IMR-90 (cell line): ENCODE results near the gene LGALS4. TPM values are rescaled to one million over a fixed set of nuclear protein-coding genes. Genes with fewer than 3 reads are reported as not detected.

Experiments used
- ATAC-seq: fragments of 200-7000 bp; cut with Tn5 transposase; 2 replicates; pipeline ENCODE4 v1.9.1; 2020; ENCODE audit warnings: low read depth, mild to moderate bottlenecking, moderate library complexity
- BruUV-seq: library from RNA; stranded (reverse); fragments of 400-500 nt; replicated peaks from 2 replicates; lab custom pipeline; 2021; lab: Mats Ljungman, UMichigan
- CTCF ChIA-PET: fragments of 300-600 bp; formaldehyde crosslinking; extraction: SDS; loops from one replicate; lab custom pipeline; 2021; ENCODE audit warnings: antibody characterized with exemption; lab: Yijun Ruan, JAX
- POLR2A ChIA-PET: fragments of 300-600 bp; sonication (Branson Sonifier 250); formaldehyde crosslinking; loops from one replicate; lab custom pipeline; 2022; ENCODE audit warnings: antibody characterized with exemption; ENCODE audit not compliant: unreplicated experiment; lab: Charles Lee
- DNase-seq: peaks from one replicate; pipeline ENCODE4 v3.0.0; 2013
- H2AFZ ChIP-seq: replicated peaks from 2 replicates; pipeline ENCODE3; 2013; ENCODE audit warnings: low read length, mild to moderate bottlenecking; ENCODE audit not compliant: poor library complexity
- H2AK5ac ChIP-seq: 2 replicates; pipeline ENCODE4 v1.6.1; 2013; ENCODE audit warnings: low read depth, low read length, inconsistent platforms
- H2AK9ac ChIP-seq: replicated peaks from 2 replicates; pipeline ENCODE3; 2013; ENCODE audit warnings: mild to moderate bottlenecking, low read depth, low read length, moderate library complexity; ENCODE audit not compliant: poor library complexity
- H2BK120ac ChIP-seq: 2 replicates; pipeline ENCODE4 v1.6.1; 2013; ENCODE audit warnings: low read depth, low read length, inconsistent platforms
- H2BK15ac ChIP-seq: 3 replicates; pipeline ENCODE4 v1.6.1; 2013; ENCODE audit warnings: low read depth, low read length, inconsistent platforms
- H2BK20ac ChIP-seq: 2 replicates; pipeline ENCODE4 v1.6.1; 2013; ENCODE audit warnings: low read depth, mild to moderate bottlenecking, inconsistent platforms, low read length, moderate library complexity
- H2BK5ac ChIP-seq: 2 replicates; pipeline ENCODE4 v1.6.1; 2013; ENCODE audit warnings: mild to moderate bottlenecking, low read depth, low read length, inconsistent platforms; ENCODE audit not compliant: poor library complexity, severe bottlenecking
- H3K14ac ChIP-seq: replicated peaks from 2 replicates; pipeline ENCODE4 v1.6.1; 2013; ENCODE audit warnings: low read depth, low read length, inconsistent platforms
- H3K18ac ChIP-seq: 2 replicates; pipeline ENCODE4 v1.6.1; 2013; ENCODE audit warnings: low read depth, low read length, control low read depth
- H3K23ac ChIP-seq: 2 replicates; pipeline ENCODE4 v1.6.1; 2013; ENCODE audit warnings: low read depth, low read length, inconsistent platforms
- H3K27ac ChIP-seq: 2 replicates; pipeline ENCODE4 v1.5.1; 2013; ENCODE audit warnings: mild to moderate bottlenecking, control low read depth, low read length; ENCODE audit not compliant: insufficient read depth
- H3K27me3 ChIP-seq: 2 replicates; pipeline ENCODE4 v1.6.1; 2013; ENCODE audit warnings: low read length; ENCODE audit not compliant: control insufficient read depth, insufficient read depth
- H3K36me3 ChIP-seq: 2 replicates; pipeline ENCODE4 v1.6.1; 2013; ENCODE audit warnings: low read length, mixed read lengths; ENCODE audit not compliant: control insufficient read depth, insufficient read depth
- H3K4ac ChIP-seq: 2 replicates; pipeline ENCODE4 v1.6.1; 2013; ENCODE audit warnings: low read depth, low read length, inconsistent platforms
- H3K4me1 ChIP-seq: 2 replicates; pipeline ENCODE4 v1.6.1; 2013; ENCODE audit warnings: low read length, mixed read lengths; ENCODE audit not compliant: control insufficient read depth, insufficient read depth
- H3K4me2 ChIP-seq: 2 replicates; pipeline ENCODE4 v1.6.1; 2013; ENCODE audit warnings: low read depth, mild to moderate bottlenecking, control low read depth, low read length, moderate library complexity
- H3K4me3 ChIP-seq: 2 replicates; pipeline ENCODE4 v1.5.1; 2013; ENCODE audit warnings: low read depth, mild to moderate bottlenecking, control low read depth, low read length, moderate library complexity; ENCODE audit not compliant: insufficient read depth
- H3K56ac ChIP-seq: 2 replicates; pipeline ENCODE4 v1.6.1; 2013; ENCODE audit warnings: low read length, inconsistent platforms; ENCODE audit not compliant: insufficient read depth; ENCODE audit errors: extremely low read depth
- H3K79me1 ChIP-seq, 2 experiments: 2 replicates each; pipeline ENCODE4 v1.6.1; 2013; ENCODE audit warnings: low read length in 2 of 2, inconsistent platforms in 1 of 2, low read depth in 1 of 2
- H3K9ac ChIP-seq: 2 replicates; pipeline ENCODE4 v1.6.1; 2013; ENCODE audit warnings: low read depth, low read length, control low read depth
- H3K9me1 ChIP-seq: 2 replicates; pipeline ENCODE4 v1.6.1; 2013; ENCODE audit warnings: low read length, inconsistent platforms; ENCODE audit not compliant: insufficient read depth
- H3K9me3 ChIP-seq: 2 replicates; pipeline ENCODE4 v1.6.1; 2013; ENCODE audit warnings: low read length; ENCODE audit not compliant: control insufficient read depth, insufficient read depth
- H4K20me1 ChIP-seq: 2 replicates; pipeline ENCODE4 v1.6.1; 2013; ENCODE audit warnings: low read length, inconsistent platforms; ENCODE audit not compliant: insufficient read depth
- H4K5ac ChIP-seq: 2 replicates; pipeline ENCODE4 v1.6.1; 2013; ENCODE audit warnings: mild to moderate bottlenecking, low read depth, low read length, control low read depth
- H4K8ac ChIP-seq, 2 experiments: 2 replicates each; pipeline ENCODE4 v1.6.1; 2013; ENCODE audit warnings: low read depth in 2 of 2, low read length in 2 of 2, control low read depth in 1 of 2, inconsistent platforms in 1 of 2
- H4K91ac ChIP-seq: 2 replicates; pipeline ENCODE4 v1.6.1; 2013; ENCODE audit warnings: low read depth, low read length, inconsistent platforms; ENCODE audit not compliant: insufficient read depth
- BHLHE40 ChIP-seq: fragments of 150-350 bp; IDR thresholded peaks from 2 replicates; pipeline ENCODE4 v1.6.1; 2016; ENCODE audit warnings: mild to moderate bottlenecking, low read depth, low read length
- CEBPB ChIP-seq: IDR thresholded peaks from 2 replicates; pipeline ENCODE4 v1.6.1; 2012; ENCODE audit warnings: low read depth, low read length, improper control_type of control experiment
- CHD1 ChIP-seq: IDR thresholded peaks from 2 replicates; pipeline ENCODE4 v1.6.1; 2012; ENCODE audit warnings: low read depth, low read length, improper control_type of control experiment
- FOS ChIP-seq: fragments of 150-350 bp; IDR thresholded peaks from 2 replicates; pipeline ENCODE4 v1.6.1; 2016; ENCODE audit warnings: low read depth, low read length
- MAFK ChIP-seq: IDR thresholded peaks from 2 replicates; pipeline ENCODE4 v1.6.1; 2012; ENCODE audit warnings: low read depth, low read length, improper control_type of control experiment
- MAZ ChIP-seq: IDR thresholded peaks from 2 replicates; pipeline ENCODE4 v1.6.1; 2012; ENCODE audit warnings: low read depth, mild to moderate bottlenecking, low read length, improper control_type of control experiment, moderate library complexity, borderline replicate concordance
- MXI1 ChIP-seq: IDR thresholded peaks from 2 replicates; pipeline ENCODE4 v1.6.1; 2012; ENCODE audit warnings: low read depth, mild to moderate bottlenecking, low read length, moderate library complexity, borderline replicate concordance
- NFE2L2 ChIP-seq: fragments of 150-350 bp; IDR thresholded peaks from 2 replicates; pipeline ENCODE4 v1.6.1; 2016; ENCODE audit warnings: low read depth, mild to moderate bottlenecking, low read length
- POLR2A ChIP-seq: IDR thresholded peaks from 2 replicates; pipeline ENCODE4 v1.6.1; 2012; ENCODE audit warnings: mild to moderate bottlenecking, low read depth, low read length
- RAD21 ChIP-seq: IDR thresholded peaks from 2 replicates; pipeline ENCODE4 v1.6.1; 2012; ENCODE audit warnings: low read length, improper control_type of control experiment
- RCOR1 ChIP-seq: IDR thresholded peaks from 2 replicates; pipeline ENCODE4 v1.6.1; 2012; ENCODE audit warnings: mild to moderate bottlenecking, low read length, improper control_type of control experiment; ENCODE audit not compliant: insufficient replicate concordance
- SMC3 ChIP-seq: fragments of 150-350 bp; IDR thresholded peaks from 2 replicates; pipeline ENCODE4 v1.6.1; 2016; ENCODE audit warnings: low read depth, mild to moderate bottlenecking, antibody characterized with exemption, low read length, moderate library complexity
- WGBS, 2 experiments: methylation state at CpG; one replicate each; pipeline versions ENCODE4 v1.1.5 to v1.1.7; 2013; ENCODE audit warnings: missing lambda C conversion rate in 2 of 2; ENCODE audit not compliant: insufficient read length in 1 of 2; ENCODE audit errors: extremely low coverage in 2 of 2; 5-methylcytosine and 5-hydroxymethylcytosine counted together
- dilution Hi-C: fragments of 300-500 bp; cut with HindIII; formaldehyde crosslinking; loops from one replicate; pipeline ENCODE4 v1.14.3; 2018; ENCODE audit warnings: low sequenced_read_pairs; ENCODE audit not compliant: unreplicated experiment
- in situ Hi-C: fragments of 300-500 bp; cut with MboI; formaldehyde crosslinking; loops from 3 replicates; pipeline ENCODE4 v1.14.3; 2019; ENCODE audit warnings: low sequenced_read_pairs, inconsistent platforms, mixed read lengths
- intact Hi-C: fragments of 100-400 bp; cut with micrococcal nuclease; formaldehyde crosslinking; loops from 2 replicates; pipeline ENCODE4 v1.10.0; 2022
- polyA plus RNA-seq, 3 experiments: library from polyadenylated mRNA; depleted of rRNA; stranded (reverse); fragments of >200 nt; gene quantifications; 2 replicates each; pipeline ENCODE4 v1.2.3, GENCODE V29; 2012; ENCODE audit warnings: low replicate concordance in 1 of 3
- total RNA-seq: library from RNA; depleted of rRNA; stranded (reverse); fragments of >200 nt; gene quantifications from 2 replicates; pipeline ENCODE4 v1.2.3, GENCODE V29; 2012
- TF ChIP-seq, protein P1 (sequence below): fragments of 150-350 bp; IDR thresholded peaks from 2 replicates; pipeline ENCODE4 v1.6.1; 2017; ENCODE audit warnings: mild to moderate bottlenecking, antibody characterized with exemption, low read length, low read depth

The LGALS4 gene
- total and polyA plus RNA-seq, 2 of the 4 experiments (the other 2 are of a cell fraction), result 0.29 TPM; not detected in 1

DNA sequence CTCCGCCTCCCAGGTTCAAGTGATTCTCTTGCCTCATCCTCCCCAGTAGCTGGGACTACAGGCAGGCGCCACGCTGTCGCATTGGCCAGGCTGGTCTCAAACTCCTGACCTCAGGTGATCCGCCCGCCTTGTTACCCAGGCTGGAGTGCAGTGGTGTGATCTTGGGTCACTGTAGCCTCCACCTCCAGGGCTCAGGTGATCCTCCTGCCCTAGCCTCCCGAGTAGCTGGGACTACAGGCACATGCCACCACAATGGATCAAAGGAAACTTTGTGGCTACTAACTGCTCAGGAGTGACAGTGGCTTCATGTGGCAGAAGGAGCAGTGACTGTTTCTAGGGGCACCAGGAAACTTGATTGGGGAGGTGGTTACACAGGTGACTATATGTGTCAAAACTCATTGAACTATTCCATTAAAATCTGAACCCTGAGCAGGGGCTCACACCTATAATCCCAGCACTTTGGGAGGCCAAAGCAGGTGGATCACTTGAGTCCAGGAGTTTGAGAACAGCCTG, 27.5 kb downstream of the LGALS4 start:
- peaks cover 10% of the 10 kb centered on the region for H3K27me3 ChIP-seq
- H3K9ac ChIP-seq, result no peak overlapping the region
- H4K20me1 ChIP-seq, result no peaks in the 10 kb centered on the region
- H4K5ac ChIP-seq, result no peak overlapping the region
- 100% methylated on average over 1 of the region's 7 CpGs; no CpG with 5 or more reads in 1 of the 2 experiments for WGBS, 2 experiments
- no peak overlapping the region for H3K23ac ChIP-seq
- H2AK5ac ChIP-seq, result no peak overlapping the region
- H4K91ac ChIP-seq, result no peak overlapping the region
- H3K36me3 ChIP-seq, result no peaks in the 10 kb centered on the region
- no peak overlapping the region for H2BK120ac ChIP-seq
- no peak overlapping the region for H2BK20ac ChIP-seq
- no peak overlapping the region for H2BK15ac ChIP-seq
- no peak overlapping the region for H3K4ac ChIP-seq
- no peak overlapping the region for H3K27ac ChIP-seq
- no peak overlapping the region for H3K14ac ChIP-seq
- no peak overlapping the region for H2BK5ac ChIP-seq
- no peak overlapping the region for H3K4me2 ChIP-seq
- no peaks in the 10 kb centered on the region for H3K79me1 ChIP-seq
- TF ChIP-seq CHD1, result no peak
- no peak for TF ChIP-seq FOS
- no peak for TF ChIP-seq CEBPB
- TF ChIP-seq MAZ, result no peak
- no peak for TF ChIP-seq BHLHE40
- TF ChIP-seq SMC3, result no peak
- TF ChIP-seq POLR2A, result no peak
- TF ChIP-seq RAD21, result no peak
- TF ChIP-seq NFE2L2, result no peak
- TF ChIP-seq MXI1, result no peak
- TF ChIP-seq RCOR1, result no peak
- TF ChIP-seq, protein P1, sequence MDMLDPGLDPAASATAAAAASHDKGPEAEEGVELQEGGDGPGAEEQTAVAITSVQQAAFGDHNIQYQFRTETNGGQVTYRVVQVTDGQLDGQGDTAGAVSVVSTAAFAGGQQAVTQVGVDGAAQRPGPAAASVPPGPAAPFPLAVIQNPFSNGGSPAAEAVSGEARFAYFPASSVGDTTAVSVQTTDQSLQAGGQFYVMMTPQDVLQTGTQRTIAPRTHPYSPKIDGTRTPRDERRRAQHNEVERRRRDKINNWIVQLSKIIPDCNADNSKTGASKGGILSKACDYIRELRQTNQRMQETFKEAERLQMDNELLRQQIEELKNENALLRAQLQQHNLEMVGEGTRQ, result no peak
- no peak for TF ChIP-seq MAFK
- ChIA-PET POLR2A (no interaction called here), CTCF (no interaction called here)
- no peak for DNase-seq
- H2AK9ac ChIP-seq, result no peak overlapping the region
- dilution Hi-C loops, result no loop called here
- no peaks in the 10 kb centered on the region for H3K4me1 ChIP-seq
- H3K4me3 ChIP-seq, result no peak overlapping the region
- no peak overlapping the region for H4K8ac ChIP-seq
- no peak for ATAC-seq
- no peaks in the 10 kb centered on the region for H3K9me3 ChIP-seq
- no TSS peak for BruUV-seq
- intact Hi-C loops, result no loop called here
- in situ Hi-C loops, result no loop called here
- H3K56ac ChIP-seq, result no peak overlapping the region
- H3K9me1 ChIP-seq, result no peaks in the 10 kb centered on the region
- H3K18ac ChIP-seq, result no peak overlapping the region
- no peak overlapping the region for H2AFZ ChIP-seq
